Measurements from ENCODE around the gene ZBTB20. TPM values are rescaled to one million over a fixed set of nuclear protein-coding genes. Genes with fewer than 3 reads are reported as not detected.

Gene ZBTB20
- total RNA-seq, 1 donor from 2014 or later: 3.9 TPM

- H3K36me3 ChIP-seq (ENCODE audit: control insufficient read depth, insufficient read depth, low read length): no peaks in the 10 kb centered on the region
- H3K4me3 ChIP-seq (ENCODE audit: low read depth, low read length): no peak overlapping the region
- DNase-seq (ENCODE audit: low read depth) (no peak), FAIRE-seq (no peak)
- TF ChIP-seq CTCF (IDR thresholded peaks at IDR 0.05; ENCODE audit: insufficient read depth, low read length, severe bottlenecking): no peak
- no peaks in the 10 kb centered on the region for H3K27me3 ChIP-seq (ENCODE audit: control insufficient read depth, insufficient read depth, low read length)
Measured at GRCh38 chr3:114892880-114893279, 254.2 kb downstream of the ZBTB20 start.

GRCh38 chr3:114892131-114892879 is 254.8 kb downstream of the ZBTB20 start:
- DNase-seq (ENCODE audit: low read depth) (no peak), FAIRE-seq (no peak)
- TF ChIP-seq CTCF (IDR thresholded peaks at IDR 0.05; ENCODE audit: insufficient read depth, low read length, severe bottlenecking): no peak
- Histone ChIP-seq H3K36me3 (ENCODE audit: control insufficient read depth, insufficient read depth, low read length) (no peaks in the 10 kb centered on the region), H3K4me3 (ENCODE audit: low read depth, low read length) (no peak overlapping the region), H3K27me3 (ENCODE audit: control insufficient read depth, insufficient read depth, low read length) (no peaks in the 10 kb centered on the region)

GRCh38 chr3:114887806-114888205 is 259.3 kb downstream of the ZBTB20 start:
- Histone ChIP-seq H3K4me3 (ENCODE audit: low read depth, low read length) (no peak overlapping the region), H3K36me3 (ENCODE audit: control insufficient read depth, insufficient read depth, low read length) (no peaks in the 10 kb centered on the region), H3K27me3 (ENCODE audit: control insufficient read depth, insufficient read depth, low read length) (no peaks in the 10 kb centered on the region)
- TF ChIP-seq CTCF (IDR thresholded peaks at IDR 0.05; ENCODE audit: insufficient read depth, low read length, severe bottlenecking): no peak
- DNase-seq (ENCODE audit: low read depth) (no peak), FAIRE-seq (no peak)

GRCh38 chr3:114886905-114887304 is 260.2 kb downstream of the ZBTB20 start:
- no peak overlapping the region for H3K4me3 ChIP-seq (ENCODE audit: low read depth, low read length)
- no peak for DNase-seq (ENCODE audit: low read depth)
- FAIRE-seq: no peak
- H3K27me3 ChIP-seq (ENCODE audit: control insufficient read depth, insufficient read depth, low read length): no peaks in the 10 kb centered on the region
- H3K36me3 ChIP-seq (ENCODE audit: control insufficient read depth, insufficient read depth, low read length): no peaks in the 10 kb centered on the region
- TF ChIP-seq CTCF (IDR thresholded peaks at IDR 0.05; ENCODE audit: insufficient read depth, low read length, severe bottlenecking): no peak

GRCh38 chr3:114884213-114884923 is 262.7 kb downstream of the ZBTB20 start:
- no peak for DNase-seq (ENCODE audit: low read depth)
- Histone ChIP-seq H3K27me3 (ENCODE audit: control insufficient read depth, insufficient read depth, low read length) (no peaks in the 10 kb centered on the region), H3K36me3 (ENCODE audit: control insufficient read depth, insufficient read depth, low read length) (no peaks in the 10 kb centered on the region), H3K4me3 (ENCODE audit: low read depth, low read length) (no peak overlapping the region)
- TF ChIP-seq CTCF (IDR thresholded peaks at IDR 0.05; ENCODE audit: insufficient read depth, low read length, severe bottlenecking): no peak
- no peak for FAIRE-seq
